Endothelial cell of umbilical vein (primary cell): Measurements from ENCODE around the gene CHIC2. TPM values are rescaled to one million over a fixed set of nuclear protein-coding genes. Genes with fewer than 3 reads are reported as not detected.

Experiments used
- BruUV-seq: library from RNA; stranded (reverse); fragments of 400-500 nt; replicated peaks from 2 replicates; lab custom pipeline; 2021; lab: Mats Ljungman, UMichigan
- CTCF ChIA-PET: fragments of 300-600, 350-600 bp; sonication (Branson Sonifier 250); formaldehyde crosslinking; loops from one replicate; lab custom pipeline; 2021; ENCODE audit warnings: antibody characterized with exemption, inconsistent platforms; lab: Charles Lee
- POLR2A ChIA-PET: fragments of 300-600, 350-600 bp; sonication (Branson Sonifier 250); formaldehyde crosslinking; loops from one replicate; lab custom pipeline; 2021; ENCODE audit warnings: antibody characterized with exemption, inconsistent platforms; lab: Charles Lee
- DNase-seq: peaks from one replicate; pipeline ENCODE4 v3.0.0-alpha.2; 2011; ENCODE audit warnings: low read depth, low spot score
- FAIRE-seq: peaks from 2 replicates; lab custom pipeline; 2011; peaks lifted over from hg19 to GRCh38; lab: Jason Lieb, UNC
- H2AFZ ChIP-seq: 2 replicates; pipeline ENCODE4 v1.6.0; 2012; ENCODE audit warnings: low read depth, low read length, control low read depth, inconsistent platforms
- H3K27ac ChIP-seq: 2 replicates; pipeline ENCODE4 v1.5.1; 2011; ENCODE audit warnings: low read depth, mild to moderate bottlenecking, control low read depth, low read length, moderate library complexity; ENCODE audit not compliant: insufficient read depth
- H3K27me3 ChIP-seq, 2 experiments: 2 replicates each; pipeline versions ENCODE4 v1.6.0 to v1.6.1; 2011; ENCODE audit warnings: low read length in 2 of 2, mixed read lengths in 1 of 2; ENCODE audit not compliant: control insufficient read depth in 2 of 2, insufficient read depth in 2 of 2
- H3K36me3 ChIP-seq, 2 experiments: 2 replicates in 1 of 2; 3 replicates in 1 of 2; pipeline ENCODE4 v1.5.1; 2011; ENCODE audit warnings: low read length in 2 of 2, mild to moderate bottlenecking in 1 of 2, moderate library complexity in 1 of 2; ENCODE audit not compliant: control insufficient read depth in 2 of 2, insufficient read depth in 2 of 2; ENCODE audit errors: extremely low read depth in 1 of 2
- H3K4me1 ChIP-seq: 3 replicates; pipeline ENCODE4 v1.5.1; 2011; ENCODE audit warnings: mild to moderate bottlenecking, low read length; ENCODE audit not compliant: control insufficient read depth, insufficient read depth; ENCODE audit errors: extremely low read depth
- H3K4me2 ChIP-seq: 2 replicates; pipeline ENCODE4 v1.6.1; 2011; ENCODE audit warnings: low read length, control low read depth, mixed read lengths; ENCODE audit not compliant: insufficient read depth
- H3K4me3 ChIP-seq, 3 experiments: fragments of 200-600 bp in 1 of 3; sonication (generic), shearing (Covaris generic) in 1 of 3; replicated peaks in 1 of 3; 2 replicates each; pipeline ENCODE4 v1.5.1; 2011 to 2016; ENCODE audit warnings: control low read depth in 3 of 3, low read length in 3 of 3, mild to moderate bottlenecking in 2 of 3, inconsistent platforms in 1 of 3, low read depth in 1 of 3, moderate library complexity in 1 of 3; ENCODE audit not compliant: insufficient read depth in 1 of 3
- H3K79me2 ChIP-seq: 2 replicates; pipeline ENCODE4 v1.6.0; 2012; ENCODE audit warnings: low read length, inconsistent platforms; ENCODE audit not compliant: control insufficient read depth, insufficient read depth
- H3K9ac ChIP-seq: replicated peaks from 2 replicates; pipeline ENCODE3; 2011; ENCODE audit warnings: low read length, control low read depth; ENCODE audit not compliant: insufficient read depth; ENCODE audit errors: extremely low read depth
- H3K9me1 ChIP-seq: replicated peaks from 3 replicates; pipeline ENCODE4 v1.6.0; 2011; ENCODE audit warnings: mild to moderate bottlenecking, low read length; ENCODE audit not compliant: control insufficient read depth, insufficient read depth; ENCODE audit errors: extremely low read depth
- H3K9me3 ChIP-seq: replicated peaks from 2 replicates; pipeline ENCODE4 v1.5.1; 2012; ENCODE audit warnings: low read length, inconsistent platforms; ENCODE audit not compliant: control insufficient read depth, insufficient read depth
- H4K20me1 ChIP-seq: replicated peaks from 2 replicates; pipeline ENCODE3; 2011; ENCODE audit warnings: mild to moderate bottlenecking, low read length; ENCODE audit not compliant: control insufficient read depth, insufficient read depth; ENCODE audit errors: extremely low read depth
- CTCF ChIP-seq, 2 donors: IDR thresholded peaks; 1 replicate in 1 of 2; 2 replicates in 1 of 2; pipeline ENCODE4 v1.5.1; 2011; ENCODE audit warnings: low read length in 2 of 2, mild to moderate bottlenecking in 2 of 2, moderate library complexity in 2 of 2, control low read depth in 1 of 2, inconsistent platforms in 1 of 2, low read depth in 1 of 2; ENCODE audit not compliant: insufficient read depth in 1 of 2; ENCODE audit errors: extremely low read depth in 1 of 2
- EZH2 ChIP-seq: IDR thresholded peaks from 2 replicates; pipeline ENCODE4 v1.6.1; 2012; ENCODE audit warnings: borderline replicate concordance, low read depth, mild to moderate bottlenecking, moderate library complexity, low read length, inconsistent platforms; ENCODE audit not compliant: severe bottlenecking
- FOS ChIP-seq: IDR thresholded peaks from 2 replicates; pipeline ENCODE4 v1.6.1; 2011; ENCODE audit warnings: mild to moderate bottlenecking, low read length, moderate library complexity, borderline replicate concordance; ENCODE audit not compliant: insufficient read depth
- GATA2 ChIP-seq: IDR thresholded peaks from 2 replicates; pipeline ENCODE4 v1.7.0; 2011; ENCODE audit warnings: low read depth, mild to moderate bottlenecking, moderate library complexity, mixed read lengths, low read length; ENCODE audit not compliant: insufficient read length, insufficient read depth
- JUN ChIP-seq: IDR thresholded peaks from 2 replicates; pipeline ENCODE4 v1.6.1; 2011; ENCODE audit warnings: borderline replicate concordance, low read depth; ENCODE audit not compliant: insufficient read length, insufficient read depth
- MAX ChIP-seq: IDR thresholded peaks from 2 replicates; pipeline ENCODE4 v1.6.1; 2011; ENCODE audit not compliant: insufficient read depth, insufficient read length
- MYC ChIP-seq: IDR thresholded peaks from one replicate; pipeline ENCODE4 v1.6.1; 2011; ENCODE audit warnings: mild to moderate bottlenecking, low read depth, low read length
- POLR2A ChIP-seq: IDR thresholded peaks from 2 replicates; pipeline ENCODE4 v1.6.1; 2012; ENCODE audit warnings: low read depth, mild to moderate bottlenecking, control low read depth, low read length
- POLR2AphosphoS5 ChIP-seq: IDR thresholded peaks from 2 replicates; pipeline ENCODE4 v1.6.1; 2012; ENCODE audit warnings: low read depth, mild to moderate bottlenecking, control low read depth, low read length, moderate library complexity; ENCODE audit not compliant: insufficient read depth
- dilution Hi-C: fragments of 300-500 bp; cut with MboI; formaldehyde crosslinking; loops from one replicate; pipeline ENCODE4 v1.15.0; 2019; ENCODE audit warnings: low sequenced_read_pairs; ENCODE audit not compliant: extremely low pct_ligation_motif_present
- intact Hi-C: fragments of 100-400 bp; cut with micrococcal nuclease; formaldehyde crosslinking; loops from one replicate; pipeline ENCODE4 v1.10.0; 2022
- polyA plus RNA-seq, 4 experiments: library from polyadenylated mRNA; depleted of rRNA in 3 of 4; stranded (reverse) in 3 of 4; unstranded in 1 of 4; fragments of >200 nt; gene quantifications; 2 replicates each; pipeline versions ENCODE4 v1.2.1 to v1.2.3, GENCODE V29; 2011 to 2012; ENCODE audit warnings: missing spikeins in 1 of 4
- total RNA-seq: library from RNA; stranded (reverse); gene quantifications from 2 replicates; pipeline ENCODE4 v1.2.3, GENCODE V29; 2021

The CHIC2 gene
- total and polyA plus RNA-seq, 2 donors (not counting 3 experiments of a cell fraction or from before 2014, with no cell fraction given): 27.4 to 43.3 TPM

- H3K27ac ChIP-seq: no peak overlapping the region
- ChIA-PET POLR2A (no interaction called here), CTCF (interaction anchor here (0.9 to 2.5 kb wide), 4 partner anchors 9 to 160 kb away, joined by 4 to 10 read pairs (median 6); no protein-coding TSS in a partner anchor)
- peak overlapping the region; percentile 3 for H3K4me2 ChIP-seq
- no peaks in the 10 kb centered on the region for H3K9me3 ChIP-seq
- no peaks in the 10 kb centered on the region for H3K27me3 ChIP-seq
- TF ChIP-seq GATA2 (no peak), FOS (no peak), CTCF (IDR thresholded peaks at IDR 0.05; ENCODE audit: extremely low read depth in 1 of 2, insufficient read depth in 1 of 2, low read depth in 1 of 2, low read length in 2 of 2) (no peak), MAX (no peak), MYC (no peak), JUN (no peak), POLR2A (no peak), POLR2AphosphoS5 (no peak), EZH2 (no peak)
- no peak for DNase-seq
- BruUV-seq: no TSS peak
- H3K4me1 ChIP-seq: peaks cover 45% of the 10 kb centered on the region
- H3K4me3 ChIP-seq: no peak overlapping the region
- dilution Hi-C loops (no loop called here), intact Hi-C loops (no loop called here)
- peaks cover 0 to 3% of the 10 kb centered on the region in 2 experiments for H3K36me3 ChIP-seq
- FAIRE-seq: no peak
- no peak overlapping the region for H2AFZ ChIP-seq
- no peak overlapping the region for H3K9ac ChIP-seq
- peaks cover 3% of the 10 kb centered on the region for H3K9me1 ChIP-seq
- H4K20me1 ChIP-seq: peaks cover 35% of the 10 kb centered on the region
- H3K79me2 ChIP-seq: peaks cover 100% of the 10 kb centered on the region
These were observed 6.2 kb downstream of the CHIC2 start for GRCh38 chr4:54058171-54058570.
